Occipital lobe (tissue), 3 donors: ENCODE data around the gene UBA6. TPM values are rescaled to one million over a fixed set of nuclear protein-coding genes. Genes with fewer than 3 reads are reported as not detected.

Source experiments
- DNase-seq: peaks from one replicate; lab custom pipeline; 2025; lab: John Stamatoyannopoulos, UW
- small RNA-seq: library from RNA; depleted of rRNA; stranded (forward); fragments of <200 nt; gene quantifications from one replicate; pipeline ENCODE3, GENCODE V24; 2014
- total RNA-seq: library from RNA; depleted of rRNA; stranded (reverse); fragments of >200 nt; gene quantifications from one replicate; pipeline ENCODE4 v1.2.3, GENCODE V29; 2014

Gene UBA6
- total RNA-seq, 1 donor from 2014 or later = 127 TPM

DNA sequence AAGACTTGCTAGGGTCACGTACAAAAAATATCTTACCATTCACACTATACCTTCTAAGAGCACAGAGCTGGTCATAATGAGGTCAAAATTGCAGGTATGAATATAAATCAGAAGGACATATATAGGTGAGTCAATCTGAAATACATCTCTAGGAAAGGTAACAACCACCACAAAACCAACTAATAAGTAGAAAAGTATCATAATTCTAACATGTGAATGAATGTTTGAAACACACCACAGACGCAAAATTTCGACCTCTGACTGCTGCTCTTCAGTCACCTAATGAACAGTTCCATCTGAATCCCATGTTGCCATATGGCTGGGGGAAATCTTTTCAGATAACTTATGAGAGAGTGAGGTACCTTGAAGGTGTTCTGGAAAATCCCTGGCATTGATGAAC is 120.4 kb downstream of the UBA6 start:
- DNase-seq = no peak

DNA sequence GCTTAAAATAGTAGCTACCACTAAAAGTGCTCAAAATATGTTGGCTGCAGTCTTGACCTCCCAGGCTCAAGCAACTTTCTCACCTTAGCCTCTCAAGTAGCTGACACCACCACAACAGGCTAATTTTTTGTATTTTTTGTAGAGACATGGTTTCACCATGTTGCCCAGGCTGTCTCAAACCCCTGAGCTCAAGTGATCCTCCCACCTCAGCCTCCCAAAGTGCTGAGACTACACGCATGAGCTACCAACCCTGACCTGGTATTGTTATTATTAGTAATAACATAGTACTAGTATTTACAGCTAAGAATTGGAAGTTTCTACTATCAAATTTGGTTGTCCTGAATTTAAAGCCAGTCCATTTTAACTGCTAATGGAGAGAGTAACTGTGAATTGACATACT is 124.4 kb downstream of the UBA6 start:
- DNase-seq = no peak

DNA sequence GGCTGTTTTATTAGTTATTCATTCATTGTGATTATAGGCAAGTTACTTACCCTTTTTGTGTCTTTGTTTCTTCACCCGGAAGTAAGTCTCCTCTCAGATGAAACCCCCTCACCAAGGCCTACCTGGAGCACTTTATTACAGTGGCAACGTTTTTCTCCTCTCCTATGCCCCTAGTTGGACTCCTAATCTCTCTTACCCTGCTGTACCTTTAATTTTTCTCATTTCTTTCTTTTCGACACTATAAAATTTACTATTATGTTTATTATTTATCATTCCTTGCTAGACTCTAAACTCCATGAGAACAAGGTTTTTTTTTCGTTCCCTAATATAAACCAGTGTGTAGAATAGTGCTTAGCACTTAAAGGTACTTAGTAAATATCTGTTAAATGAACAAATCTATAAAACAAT is 124.9 kb downstream of the UBA6 start:
- DNase-seq = no peak

DNA sequence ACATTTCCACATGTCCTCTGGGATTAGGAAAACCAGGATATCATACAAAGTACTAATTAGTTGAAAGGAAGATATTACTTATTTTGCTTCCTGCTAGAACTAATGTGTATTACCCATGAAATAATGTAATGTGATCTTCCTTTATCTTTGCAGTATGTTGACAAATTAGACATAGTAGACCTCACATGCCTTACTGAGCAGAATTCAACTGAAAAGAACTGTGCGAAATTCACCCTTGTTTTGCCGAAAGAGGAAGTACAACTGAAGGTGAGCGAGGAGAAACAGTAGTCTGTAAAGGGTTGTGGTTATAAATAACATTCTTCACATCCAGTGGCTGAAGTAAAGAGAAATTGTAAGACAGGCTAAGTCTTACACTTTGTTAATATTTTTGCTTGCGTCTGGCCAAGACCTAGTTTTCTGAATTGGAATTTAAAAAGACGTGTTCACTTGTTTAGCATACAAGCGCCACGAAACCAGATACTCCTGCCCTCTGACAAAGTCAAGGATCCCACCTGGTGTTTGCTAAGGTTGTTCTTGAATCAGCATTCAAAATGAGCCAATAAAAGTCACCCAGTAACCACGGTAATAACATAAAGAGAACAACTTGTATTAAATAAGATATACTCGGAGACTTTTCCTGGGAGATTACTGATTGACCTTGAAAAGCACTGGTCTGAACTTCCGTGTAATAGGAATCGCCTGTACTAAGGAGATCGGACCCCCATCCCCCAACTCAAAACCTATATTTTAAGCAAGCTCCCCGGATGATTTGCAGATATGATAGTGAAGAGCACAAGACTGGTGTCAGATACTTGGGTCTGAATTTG is 125.5 kb downstream of the UBA6 start:
- DNase-seq = no peak

DNA sequence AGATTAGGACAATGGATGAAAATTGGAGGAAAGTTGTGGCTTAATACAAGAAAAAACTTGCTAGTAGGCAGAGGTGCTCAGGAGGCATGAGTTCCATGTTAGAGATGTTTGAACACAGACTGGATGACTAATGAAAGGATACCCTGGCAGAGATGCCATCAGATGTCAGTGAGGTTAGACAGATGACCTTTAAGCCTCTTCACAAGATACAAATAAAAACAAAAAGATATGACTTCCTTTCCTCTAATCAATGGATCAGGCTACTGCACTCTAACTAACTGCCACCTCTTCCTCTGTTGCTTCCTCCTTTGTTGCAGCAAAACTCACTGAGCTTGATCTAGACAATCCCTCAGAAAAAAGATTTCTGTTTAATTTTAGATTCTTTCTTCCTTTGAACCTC is 127.8 kb downstream of the UBA6 start:
- no peak for DNase-seq

DNA sequence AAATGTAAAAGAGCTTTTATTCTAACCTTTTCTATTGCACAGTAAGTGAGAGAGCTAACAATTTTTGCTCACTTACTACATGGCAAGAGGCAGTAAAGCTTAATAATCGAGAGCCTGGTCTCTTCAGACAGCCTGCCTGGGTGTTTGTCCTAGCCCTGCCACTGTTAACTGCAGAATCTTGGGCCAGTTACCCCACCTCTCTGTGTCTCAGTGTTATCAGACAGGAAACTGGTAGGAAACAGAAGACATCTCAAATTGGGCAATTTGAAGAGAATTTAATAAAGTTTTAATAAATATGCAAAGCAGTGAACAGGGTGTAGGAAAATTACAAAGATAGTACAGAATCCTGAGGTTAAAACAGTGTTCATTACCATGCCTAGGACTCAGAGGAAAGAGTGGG is 129.0 kb downstream of the UBA6 start:
- DNase-seq = no peak

DNA sequence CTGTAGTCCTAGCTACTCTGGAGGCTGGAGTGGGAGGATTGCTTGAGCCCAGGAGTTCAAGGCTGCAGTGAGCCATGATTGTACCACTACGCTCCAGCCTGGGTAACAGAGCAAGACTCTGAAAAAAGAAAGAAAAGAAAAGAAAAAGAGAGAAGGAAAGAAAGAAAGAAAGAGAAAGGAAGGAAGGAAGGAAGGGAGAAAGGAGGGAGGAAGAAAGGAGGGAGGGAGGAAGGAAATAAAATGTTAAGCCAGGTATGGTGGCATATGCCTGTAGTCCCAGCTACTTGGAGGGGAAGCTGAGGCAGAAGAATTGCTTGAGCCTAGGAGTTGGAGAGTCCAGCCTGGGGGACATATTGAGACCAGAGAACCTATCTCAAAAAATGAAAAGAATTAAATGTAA is 130.4 kb downstream of the UBA6 start:
- DNase-seq = no peak

DNA sequence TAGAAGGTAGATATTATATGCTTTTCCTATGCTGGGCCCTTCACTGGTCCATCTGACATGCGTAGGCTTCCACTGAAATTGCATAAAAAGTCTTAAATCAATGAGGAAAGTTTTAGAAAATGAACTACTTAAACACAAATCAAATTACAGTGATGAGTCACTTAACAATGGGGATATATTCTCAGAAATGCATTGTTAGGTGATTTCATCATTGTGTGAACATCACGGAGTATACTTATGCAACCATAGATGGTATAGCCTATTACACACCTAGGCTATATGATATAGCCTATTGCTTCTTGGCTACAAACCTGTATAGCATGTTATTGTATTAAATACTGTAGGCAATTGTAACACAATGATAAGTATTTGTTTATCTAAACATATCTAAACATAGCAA is 132.1 kb downstream of the UBA6 start:
- no peak for DNase-seq

DNA sequence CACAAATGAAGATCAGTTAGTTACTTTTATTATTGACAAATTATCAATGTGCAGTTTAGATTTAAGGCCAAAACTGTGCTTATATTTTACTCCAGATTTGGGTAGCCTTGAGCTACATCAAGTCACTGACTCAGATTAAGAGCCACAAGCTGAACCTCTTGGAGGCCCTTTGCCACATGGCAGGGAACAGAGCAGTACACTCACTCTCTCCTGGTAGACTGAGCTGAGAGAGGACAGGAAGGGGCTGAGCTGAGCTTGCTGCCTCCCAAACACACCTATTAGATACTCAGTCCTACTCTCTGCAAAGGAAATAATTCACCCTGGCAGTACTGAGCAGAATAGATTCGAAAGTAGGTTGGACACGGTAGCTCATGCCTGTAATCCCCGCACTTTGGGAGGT is 134.6 kb downstream of the UBA6 start:
- DNase-seq = no peak

DNA sequence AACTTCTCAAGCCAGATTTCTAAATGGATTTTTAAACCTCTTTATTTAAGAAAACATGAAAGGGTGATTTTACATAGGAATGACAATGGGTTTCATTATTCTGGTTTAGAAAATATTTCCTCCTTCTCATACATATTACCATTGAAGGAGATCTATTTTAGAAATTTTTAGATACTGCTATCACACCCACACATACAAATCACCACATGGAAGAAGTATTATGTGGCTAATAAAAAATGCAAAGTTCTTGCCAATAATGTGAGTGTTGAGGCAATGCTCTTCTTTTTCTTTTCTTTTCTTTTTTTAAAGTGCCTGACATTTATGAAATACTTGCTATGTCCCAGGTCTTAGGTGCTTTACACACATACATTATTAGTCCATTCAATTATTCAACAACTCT is 135.7 kb downstream of the UBA6 start:
- no peak for DNase-seq

Small RNA genes lying within 50 kb of the gene (small RNA-seq; reads per million reads assigned to genes)
- gene AC096720.1 (not detected), gene RF00091 (not detected)

Other genes starting within 250 kb of the UBA6 start
- gene CENPC, start 155.7 kb downstream of the UBA6 start, total RNA-seq = 34.9 TPM
- not detected for gene STAP1, start 142.4 kb downstream of the UBA6 start, total RNA-seq
- not detected for gene GNRHR, start 53.2 kb upstream of the UBA6 start, total RNA-seq
- not detected for gene TMPRSS11D, start 182.8 kb upstream of the UBA6 start, total RNA-seq